ENCODE data around the gene PAK6.
A peak's percentile ranks its signal among the peaks of the same experiment; 100 is the strongest.

The PAK6 gene

DNA sequence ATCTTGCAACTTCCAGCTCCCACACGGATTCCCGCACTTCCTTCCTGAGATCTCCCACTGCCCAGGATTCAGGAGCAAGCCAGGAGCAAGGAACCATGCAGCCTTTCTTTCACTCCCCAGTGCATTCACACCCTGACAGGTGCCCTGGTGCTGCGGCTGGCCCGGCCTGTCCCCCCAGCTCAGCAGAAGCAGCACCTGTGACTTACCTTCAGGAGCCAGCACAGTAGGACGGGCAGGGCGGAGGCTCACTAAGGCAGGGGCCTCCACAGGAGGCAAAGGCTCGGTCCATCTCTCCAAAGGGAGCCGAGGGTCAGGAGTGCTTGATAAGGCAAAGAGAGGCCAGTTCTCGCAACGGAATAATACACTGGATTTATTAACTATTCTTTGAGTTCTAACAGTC is 39.2 kb downstream of the PAK6 start:
- no peak for DNase-seq

DNA sequence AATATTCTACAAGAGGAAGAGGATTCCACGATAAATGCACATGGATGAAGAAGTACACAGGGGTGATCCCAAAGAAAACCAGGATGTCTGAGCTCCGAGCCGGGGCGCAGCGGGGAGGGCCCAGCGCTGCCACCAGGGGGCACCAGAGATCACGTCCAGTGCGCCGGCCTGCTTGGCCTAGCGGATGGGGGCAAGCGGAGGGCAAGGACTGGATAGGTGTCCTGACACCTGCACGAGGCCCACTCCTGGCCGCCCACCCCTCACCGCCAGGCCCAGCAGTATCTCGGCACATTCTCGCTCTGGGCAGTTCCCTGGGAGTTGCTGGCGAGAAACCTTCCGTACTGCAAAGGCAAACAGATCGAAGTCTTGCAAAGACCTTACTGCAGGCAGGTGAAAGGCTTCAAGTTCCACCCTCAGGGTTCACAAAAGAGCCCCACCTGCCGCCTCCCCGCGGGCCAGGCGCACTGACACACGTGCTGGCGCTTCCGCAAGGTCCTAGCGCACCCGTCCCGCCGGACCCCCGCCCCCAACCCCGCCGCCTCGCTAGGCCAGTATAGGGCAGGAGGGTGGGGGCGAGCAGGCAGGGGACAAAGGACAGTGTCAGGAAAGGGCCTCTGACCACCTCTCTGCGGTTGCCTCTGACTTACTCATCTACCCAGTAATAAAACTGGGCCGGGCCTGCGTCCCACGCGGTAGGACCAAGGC is 40.7 kb downstream of the PAK6 start:
- peak in 1 of 2 experiments; percentile 50 for DNase-seq

DNA sequence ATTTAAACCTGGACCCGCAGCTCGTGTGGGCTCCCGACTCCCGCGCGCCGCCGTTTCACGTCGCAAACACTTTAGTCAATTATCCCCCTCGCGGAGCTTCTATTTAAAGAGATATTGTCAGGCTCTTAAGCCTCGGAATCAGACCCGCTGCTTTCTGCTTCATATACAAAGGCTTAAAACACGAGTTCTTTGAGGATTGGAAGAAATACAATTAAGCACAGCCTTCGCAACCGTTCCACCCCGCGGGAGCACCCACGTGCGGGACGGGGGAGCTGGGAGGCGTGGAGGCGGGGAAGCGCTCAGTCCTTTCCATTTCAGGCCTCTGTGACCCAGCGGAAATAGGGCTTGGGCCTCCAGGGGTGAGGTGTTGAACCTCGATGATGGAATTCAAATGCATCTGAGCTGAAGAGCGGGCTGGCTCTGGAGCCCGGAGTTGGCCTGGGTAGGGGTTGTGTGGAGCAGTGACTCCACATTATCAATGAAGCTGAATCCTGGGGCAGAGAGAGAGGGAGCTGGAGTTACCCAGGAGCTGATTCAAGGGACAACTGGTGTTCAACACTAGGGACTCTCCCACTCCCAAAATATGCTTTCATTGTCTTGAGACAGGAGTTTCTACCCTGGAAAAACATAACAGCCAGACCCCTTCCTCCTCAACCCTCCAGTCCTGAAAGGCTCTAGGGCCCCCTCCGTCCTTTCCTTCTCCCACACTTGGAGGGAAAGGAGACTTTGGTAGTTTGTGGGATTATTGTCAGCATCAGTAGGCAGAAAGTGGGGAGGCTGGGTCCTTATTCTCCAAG is 41.6 kb downstream of the PAK6 start:
- no peak for DNase-seq

DNA sequence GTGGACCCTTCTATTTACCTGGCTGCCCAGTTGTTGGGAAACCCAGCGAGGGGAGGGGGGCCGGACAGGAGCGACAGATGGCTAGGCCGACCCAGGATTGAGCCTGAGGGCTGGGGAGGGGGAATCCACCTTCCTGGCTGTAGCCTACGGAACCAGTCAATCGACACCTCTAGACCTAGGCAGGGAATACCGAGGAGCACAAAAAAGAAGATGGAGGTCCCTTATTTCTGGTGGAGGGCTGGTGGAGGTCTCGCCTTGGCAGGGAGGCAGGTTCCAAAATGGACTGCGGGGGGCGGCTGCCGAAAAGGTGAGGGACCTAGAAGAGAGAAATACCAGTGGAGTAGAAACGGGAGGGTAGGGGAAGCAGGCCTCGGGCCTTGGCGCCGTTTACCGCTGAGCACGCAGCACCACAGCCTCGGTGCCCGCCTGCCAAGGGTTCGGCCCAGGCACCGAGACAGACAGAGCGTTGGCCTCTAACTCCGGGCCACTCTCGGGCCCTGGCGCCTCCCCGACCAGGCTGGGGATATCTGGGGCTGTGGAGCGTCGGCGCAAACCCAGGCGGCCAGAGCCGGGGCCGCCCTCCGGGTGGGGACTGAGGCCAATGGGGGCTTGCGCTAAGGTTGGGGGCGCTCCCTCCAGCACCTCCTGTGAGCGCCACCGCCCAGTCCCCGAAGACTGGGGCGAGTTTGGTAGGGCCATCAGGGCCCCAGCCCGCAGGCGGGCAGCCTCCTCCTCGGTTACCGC is 42.4 kb downstream of the PAK6 start:
- DNase-seq, result no peak

GRCh38 chr15:40281801-40282146 is 42.9 kb downstream of the PAK6 start:
- no peak for DNase-seq

DNA sequence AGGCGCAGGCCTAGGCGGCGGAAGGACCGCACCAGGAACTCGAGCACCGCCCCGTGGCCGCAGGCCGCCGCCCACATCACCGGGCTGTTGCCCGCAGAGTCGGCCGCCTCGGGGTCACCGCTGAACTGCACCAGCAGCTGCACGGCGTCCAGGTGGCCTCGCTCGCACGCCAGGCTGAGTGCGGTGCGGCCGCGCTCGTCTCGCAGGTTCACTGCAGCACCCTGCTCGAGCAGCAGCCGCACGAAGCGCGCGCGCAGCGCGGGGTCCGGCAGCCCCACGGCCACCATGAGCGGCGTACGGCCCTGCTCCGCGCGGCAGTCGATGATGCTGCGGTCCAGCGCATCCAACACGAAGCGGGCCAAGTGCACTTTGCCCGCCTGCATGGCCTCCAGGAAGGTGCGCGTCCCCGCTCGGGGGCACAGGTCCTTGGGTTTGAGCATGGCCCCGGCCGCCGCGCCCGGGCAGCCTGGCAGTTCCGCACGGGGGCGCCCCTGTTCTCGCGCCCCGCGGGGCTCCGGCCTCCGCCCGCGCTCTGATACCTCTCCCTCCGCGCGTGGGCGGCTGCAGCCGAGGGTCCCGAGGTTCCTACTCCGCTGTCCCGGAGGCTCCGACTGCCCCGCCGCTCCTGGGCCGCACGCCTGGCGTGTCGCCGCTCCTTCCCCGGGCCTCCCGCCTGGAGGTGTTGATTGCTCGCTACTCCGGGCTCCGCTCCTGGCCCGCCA is 43.4 kb downstream of the PAK6 start:
- peak in 1 of 2 experiments; percentile 49 for DNase-seq

DNA sequence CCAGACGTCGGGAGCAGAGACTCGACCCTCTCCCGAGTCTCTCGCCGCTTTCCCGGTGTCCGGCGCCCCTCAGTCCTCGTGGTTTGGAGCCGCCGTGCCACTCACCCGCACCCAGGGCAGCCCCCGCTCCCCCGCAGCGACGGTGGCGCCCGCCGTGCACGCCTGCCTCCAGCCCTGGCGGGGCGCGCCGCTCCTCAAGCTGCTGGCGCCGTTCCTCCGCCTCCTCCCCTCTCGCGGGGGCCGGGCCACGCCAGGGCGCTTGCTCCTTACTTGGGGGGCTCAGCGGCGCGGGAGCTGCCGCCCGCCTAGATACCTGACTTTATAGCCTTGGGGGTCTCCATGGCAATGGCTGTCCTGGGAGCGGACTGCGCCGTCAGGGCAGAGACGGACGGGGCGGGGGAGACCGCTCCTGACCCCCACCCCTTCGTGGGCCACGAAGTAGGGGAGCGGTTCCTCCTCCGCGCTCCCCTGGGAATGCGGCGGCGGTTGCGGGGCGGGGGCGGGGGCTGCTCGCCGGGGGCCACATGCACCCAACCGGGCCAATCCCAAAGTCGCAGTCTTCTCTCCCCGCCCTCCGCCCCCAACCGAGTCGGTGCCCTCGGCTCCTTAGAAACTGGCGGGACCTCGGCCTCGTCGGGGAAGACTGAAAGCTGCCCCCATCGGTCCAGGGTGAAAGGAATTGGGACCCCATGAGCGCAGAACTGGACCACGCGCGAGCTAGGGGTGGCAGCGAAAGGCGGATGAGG is 44.2 kb downstream of the PAK6 start, which contains the start of gene ANKRD63:
TSS of gene ANKRD63 (minus strand) at position 196 of the 746 bp plus-strand sequence. CDS start 478 bp downstream, outside the sequence.
- DNase-seq, result peak in 1 of 2 experiments; percentile 36

DNA sequence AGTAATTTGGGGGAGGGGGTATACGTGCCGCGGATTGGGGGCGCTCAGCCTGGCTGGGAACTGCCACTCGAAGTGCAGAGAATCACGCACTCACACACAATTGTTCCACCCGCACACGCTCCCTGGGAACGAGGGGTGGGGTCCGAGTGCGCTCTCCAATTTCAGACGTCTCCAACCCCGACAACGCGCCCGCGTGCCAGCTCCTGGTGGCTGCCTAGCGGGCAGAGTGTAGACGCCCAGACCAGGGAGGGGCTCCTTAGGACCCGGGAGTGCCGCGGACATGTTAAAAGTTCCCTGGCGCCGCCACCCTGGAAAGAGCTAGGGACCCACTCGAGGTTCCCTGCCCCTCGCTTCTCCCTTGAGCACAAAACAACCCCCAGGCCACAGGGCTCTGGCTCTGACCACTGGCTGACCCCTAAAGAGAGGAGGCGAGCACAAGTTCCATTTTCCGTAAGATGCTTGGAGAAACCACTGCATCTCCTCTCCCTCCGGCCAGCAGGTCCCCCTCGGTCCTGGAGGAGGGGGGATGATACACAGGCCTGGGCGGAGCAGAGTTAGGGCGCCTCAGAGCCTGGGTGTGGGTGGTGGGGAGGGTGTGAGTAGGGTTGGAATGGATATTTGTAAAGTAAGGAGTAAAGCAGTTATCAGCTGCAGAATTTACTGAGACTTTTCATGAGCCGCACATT is 44.9 kb downstream of the PAK6 start:
- no peak for DNase-seq

DNA sequence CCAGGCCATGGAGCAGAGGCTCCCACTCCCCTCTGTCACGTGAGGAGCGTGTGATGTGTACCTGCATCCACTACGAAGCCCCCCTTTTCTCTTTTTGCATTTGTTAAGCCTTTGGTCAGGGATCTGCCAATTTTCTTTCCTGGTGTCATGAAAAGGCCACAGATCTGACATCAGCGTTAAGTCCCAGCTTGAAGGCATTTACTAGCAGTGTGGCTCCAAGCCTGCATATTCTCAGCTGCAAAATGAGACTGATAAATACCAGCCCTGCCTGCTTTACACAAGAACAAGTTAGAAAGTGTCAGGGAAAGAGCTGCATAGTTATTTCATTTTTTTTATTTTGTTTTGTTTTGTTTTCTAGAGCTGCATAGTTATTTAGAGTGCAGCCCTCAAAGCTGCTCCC is 46.3 kb downstream of the PAK6 start:
- no peak for DNase-seq

- DNase-seq, result no peak
These were observed 46.7 kb downstream of the PAK6 start for GRCh38 chr15:40285554-40286011.

DNA sequence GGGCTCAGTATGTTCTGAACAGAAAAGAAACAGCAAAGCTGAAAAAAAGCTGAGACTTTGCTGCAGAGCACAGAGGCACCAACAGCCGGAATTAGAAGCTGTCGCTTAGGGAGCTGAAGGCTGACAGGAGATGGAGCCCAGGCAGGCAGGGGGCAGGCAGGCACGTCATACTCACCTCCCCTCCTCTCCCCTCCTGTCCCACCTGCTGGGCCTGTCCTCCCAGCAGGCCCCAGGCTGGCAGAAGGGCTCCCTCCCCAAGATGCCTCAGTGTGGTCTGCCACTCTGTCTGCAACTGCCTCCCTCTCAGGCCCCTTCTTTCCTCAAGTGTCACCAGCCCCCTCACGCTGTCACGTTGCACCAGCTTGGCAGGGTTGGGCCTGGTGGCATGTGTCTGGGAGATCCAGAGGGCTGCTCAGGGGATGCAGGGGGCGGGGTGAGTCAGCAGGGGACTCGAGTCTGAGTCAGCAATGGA is 47.2 kb downstream of the PAK6 start:
- no peak for DNase-seq

DNA sequence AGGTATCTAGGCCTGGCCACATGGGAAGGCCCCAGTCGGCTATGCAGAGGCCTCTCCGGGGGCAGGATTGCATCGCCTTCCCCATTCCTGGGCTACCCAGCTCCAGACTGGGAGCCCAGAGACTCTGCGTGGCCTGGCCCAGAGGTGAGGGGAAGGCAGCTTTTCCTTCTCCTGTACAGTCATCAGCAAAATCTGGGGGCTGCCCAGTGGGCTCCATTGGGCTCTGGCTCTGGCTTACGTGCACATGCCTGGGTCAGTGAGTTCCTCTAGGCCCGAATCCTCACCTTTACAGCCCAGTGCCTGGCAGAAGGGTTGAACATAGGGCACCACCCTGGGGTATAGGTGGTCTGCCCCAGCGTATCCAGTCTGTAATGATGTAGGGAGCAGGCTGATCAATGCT is 47.9 kb downstream of the PAK6 start:
- no peak for DNase-seq

DNA sequence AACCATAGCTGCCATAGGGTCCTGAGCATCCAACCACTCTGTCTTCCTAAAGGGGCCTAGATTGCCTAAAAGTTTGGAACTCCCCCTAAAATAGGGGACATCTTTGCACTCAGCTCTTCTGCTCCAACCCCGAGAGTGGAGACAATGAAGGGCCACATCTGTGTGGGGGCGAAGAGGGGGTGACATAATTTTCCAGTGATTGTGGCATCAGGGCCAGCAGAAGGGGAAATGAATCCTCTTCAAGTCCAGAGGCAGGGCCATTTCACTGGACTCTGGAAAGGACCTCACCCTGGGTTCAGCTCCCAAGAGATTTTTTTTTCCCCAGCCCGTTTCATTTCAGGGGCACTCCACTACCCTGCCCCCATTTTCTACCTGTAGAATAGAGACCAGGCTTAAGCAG is 48.6 kb downstream of the PAK6 start:
- DNase-seq, result no peak

DNA sequence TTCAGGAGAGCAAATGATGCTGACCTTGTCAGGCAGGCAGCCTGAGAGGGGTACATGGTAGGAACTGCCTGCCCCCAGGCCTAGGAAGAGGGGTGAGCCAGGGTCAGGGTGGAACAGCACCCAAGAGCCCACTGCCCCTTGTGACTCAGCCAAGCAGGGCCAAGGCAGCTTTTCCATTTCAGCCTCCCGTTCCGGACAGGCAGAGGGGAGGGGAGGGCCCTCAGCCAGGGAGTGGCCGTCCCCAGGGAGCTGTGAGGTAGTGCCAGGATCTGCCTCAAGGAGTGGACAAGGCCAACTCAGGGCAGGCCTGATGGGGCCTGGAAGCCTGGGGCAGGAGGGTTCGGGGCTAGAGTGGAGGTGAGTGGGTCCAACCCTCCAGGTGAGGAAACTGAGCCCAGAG is 49.1 kb downstream of the PAK6 start:
- DNase-seq, result no peak

DNA sequence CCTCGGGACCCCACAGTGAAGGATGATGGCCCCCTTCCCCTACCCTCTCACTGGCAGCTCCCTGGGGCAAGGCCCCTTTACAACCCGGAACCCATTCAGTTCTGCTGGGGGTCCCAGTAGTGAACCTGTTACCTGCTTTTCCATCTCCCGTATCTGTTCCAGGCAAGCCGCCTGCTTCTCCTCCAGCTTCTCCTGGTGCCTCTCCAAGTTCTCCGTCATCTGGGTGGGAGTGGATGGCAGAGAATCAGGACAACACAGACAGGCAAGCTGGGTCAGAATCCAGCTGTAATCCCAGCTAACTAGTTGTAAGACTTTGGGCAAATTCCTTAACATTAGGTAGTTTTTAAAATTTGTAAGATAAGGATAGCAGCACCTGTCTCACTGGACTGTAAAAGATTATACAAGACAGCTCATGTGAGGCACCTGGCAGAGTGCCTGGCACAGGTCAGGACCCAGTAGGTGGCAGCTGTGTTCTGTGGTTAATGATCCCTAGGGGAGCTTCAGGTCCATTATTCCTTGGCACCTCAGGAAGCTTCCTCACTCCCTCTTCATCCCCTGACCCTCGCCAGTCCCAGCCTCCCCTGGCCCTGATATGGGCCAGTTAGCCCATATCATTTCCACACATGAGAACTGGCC is 50.4 kb downstream of the PAK6 start:
- DNase-seq, result no peak

- no peak for DNase-seq
These were observed 51.7 kb downstream of the PAK6 start for GRCh38 chr15:40290545-40290917.

DNA sequence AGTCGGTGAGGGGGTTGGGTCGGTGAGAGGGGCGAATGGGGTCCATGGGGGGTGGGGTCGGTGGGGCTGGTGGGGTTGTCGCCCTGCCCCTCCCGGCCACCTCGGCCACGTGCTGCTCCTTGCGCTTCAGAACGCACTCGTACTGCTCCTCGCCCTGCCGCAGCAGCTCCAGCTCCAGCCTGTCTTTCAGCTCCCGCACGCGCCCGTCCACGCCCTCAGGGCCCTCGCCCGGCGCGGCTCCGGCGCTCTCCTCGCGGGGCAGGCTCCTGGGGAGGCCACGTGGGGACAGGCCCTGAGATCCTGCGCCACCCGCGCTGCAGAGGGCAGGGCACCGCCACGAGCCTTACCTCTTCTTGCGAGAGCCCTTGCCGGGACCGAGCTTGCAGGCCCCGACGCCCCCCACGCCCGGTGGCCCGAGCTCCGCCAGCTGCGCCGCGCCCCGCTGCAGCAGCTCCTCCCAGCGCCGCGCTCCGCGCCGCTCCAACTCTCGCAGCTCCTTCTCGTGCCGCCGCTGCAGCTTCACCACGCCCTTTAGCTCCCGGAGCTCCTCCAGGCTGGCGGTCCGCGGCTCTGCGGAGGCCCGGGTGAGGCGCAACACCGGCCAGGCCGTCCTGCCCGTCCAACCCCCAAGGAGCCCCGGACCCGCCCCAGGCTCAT is 52.2 kb downstream of the PAK6 start:
- DNase-seq, result no peak

DNA sequence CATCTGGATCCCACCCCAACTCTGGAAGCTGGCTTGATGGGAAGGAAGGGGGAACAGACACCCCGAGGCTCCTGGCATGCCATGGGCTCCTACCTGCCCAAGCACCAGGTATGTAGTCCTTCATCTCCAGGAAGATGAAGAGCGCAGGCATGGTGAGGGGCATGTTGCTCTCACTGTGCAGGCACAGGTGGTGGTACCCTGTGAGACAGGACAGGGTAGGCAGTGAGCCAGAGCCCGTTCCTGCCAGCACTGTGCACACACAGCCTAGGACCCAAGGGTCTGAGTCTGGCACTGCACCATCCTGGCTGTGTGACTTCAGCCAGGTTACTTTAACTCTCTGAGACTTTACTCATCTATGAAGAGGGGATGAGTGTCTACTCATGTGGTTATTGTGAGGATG is 53.4 kb downstream of the PAK6 start:
- no peak for DNase-seq

DNA sequence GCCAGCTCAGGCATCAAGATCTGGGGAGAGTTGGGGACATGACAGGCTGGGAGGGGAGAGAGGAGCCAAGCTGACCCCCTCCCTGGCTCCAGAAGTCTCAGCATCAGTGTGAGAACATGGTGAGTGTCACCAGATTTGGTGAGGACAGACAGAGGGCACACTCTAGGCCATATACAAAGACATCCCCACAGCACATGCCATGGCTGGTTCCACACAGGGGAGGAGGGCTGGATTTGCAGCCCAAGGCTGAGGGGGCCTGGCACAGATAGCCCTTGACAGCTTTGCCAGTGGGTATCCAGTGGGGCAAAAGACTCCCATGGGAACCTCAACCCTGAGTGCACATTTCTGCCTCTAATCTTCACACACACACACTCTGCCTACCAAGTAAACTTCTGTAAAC is 54.1 kb downstream of the PAK6 start:
- no peak for DNase-seq
